GM12892 (cell line): ENCODE measurements around the gene IL17F.

ENCODE experiments used
- DNase-seq: peaks from one replicate; pipeline ENCODE4 v3.0.0; 2011; ENCODE audit not compliant: insufficient read length
- FAIRE-seq: peaks from 2 replicates; lab custom pipeline; 2011; peaks lifted over from hg19 to GRCh38; lab: Jason Lieb, UNC
- POLR2A ChIP-seq: IDR thresholded peaks from 2 replicates; pipeline ENCODE4 v1.6.1; 2011; ENCODE audit warnings: low read depth, low read length, control low read depth
- POLR2AphosphoS5 ChIP-seq: IDR thresholded peaks from 2 replicates; pipeline ENCODE4 v1.6.1; 2011; ENCODE audit warnings: low read depth, low read length, control low read depth
- TAF1 ChIP-seq: IDR thresholded peaks from 2 replicates; pipeline ENCODE4 v1.6.1; 2011; ENCODE audit warnings: low read depth, mild to moderate bottlenecking, control low read depth, low read length, borderline replicate concordance

Gene IL17F

DNA sequence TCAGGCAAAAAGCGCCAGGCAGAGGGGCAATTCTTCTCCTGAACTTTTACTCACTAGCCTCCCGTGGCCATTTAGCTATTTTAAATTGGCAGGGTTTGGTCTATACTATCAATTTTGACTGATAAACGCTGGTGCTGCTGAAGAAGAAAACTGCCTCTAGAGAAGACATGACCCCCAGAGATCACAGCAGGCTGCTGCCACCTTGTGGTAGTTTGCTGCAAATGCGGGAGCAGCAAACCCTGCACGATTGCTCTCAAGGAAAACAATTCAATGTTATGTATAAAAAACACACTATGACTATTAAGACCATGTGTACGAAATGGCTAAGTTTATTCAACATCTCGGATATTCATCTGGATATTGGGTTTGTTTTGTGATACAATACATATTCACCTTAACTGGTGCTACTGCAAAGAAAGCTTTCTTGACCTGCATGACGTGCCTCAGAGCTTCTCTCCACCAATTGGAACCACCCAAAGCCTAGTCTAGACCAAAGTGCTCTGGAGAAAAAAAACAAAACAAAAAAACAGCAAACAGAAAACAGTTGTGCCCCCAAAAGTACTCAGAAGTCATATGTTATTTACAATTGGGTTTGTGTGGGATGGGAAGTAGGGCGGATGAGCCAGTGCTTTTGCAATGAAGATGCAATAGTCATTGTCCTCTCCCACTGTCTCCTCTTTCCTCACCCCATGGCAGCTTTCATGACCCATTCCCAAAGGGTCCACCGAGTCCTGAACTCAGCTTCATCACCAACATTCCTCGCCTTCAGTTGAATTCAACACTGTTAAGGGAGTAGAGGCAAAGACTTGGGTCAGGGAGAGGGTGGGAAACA, 19.6 kb upstream of the IL17F start:
- DNase-seq, result peak; percentile 27
- peak; percentile 86 for FAIRE-seq
- TF ChIP-seq TAF1, result no peak
- TF ChIP-seq POLR2A, result no peak
- no peak for TF ChIP-seq POLR2AphosphoS5

DNA sequence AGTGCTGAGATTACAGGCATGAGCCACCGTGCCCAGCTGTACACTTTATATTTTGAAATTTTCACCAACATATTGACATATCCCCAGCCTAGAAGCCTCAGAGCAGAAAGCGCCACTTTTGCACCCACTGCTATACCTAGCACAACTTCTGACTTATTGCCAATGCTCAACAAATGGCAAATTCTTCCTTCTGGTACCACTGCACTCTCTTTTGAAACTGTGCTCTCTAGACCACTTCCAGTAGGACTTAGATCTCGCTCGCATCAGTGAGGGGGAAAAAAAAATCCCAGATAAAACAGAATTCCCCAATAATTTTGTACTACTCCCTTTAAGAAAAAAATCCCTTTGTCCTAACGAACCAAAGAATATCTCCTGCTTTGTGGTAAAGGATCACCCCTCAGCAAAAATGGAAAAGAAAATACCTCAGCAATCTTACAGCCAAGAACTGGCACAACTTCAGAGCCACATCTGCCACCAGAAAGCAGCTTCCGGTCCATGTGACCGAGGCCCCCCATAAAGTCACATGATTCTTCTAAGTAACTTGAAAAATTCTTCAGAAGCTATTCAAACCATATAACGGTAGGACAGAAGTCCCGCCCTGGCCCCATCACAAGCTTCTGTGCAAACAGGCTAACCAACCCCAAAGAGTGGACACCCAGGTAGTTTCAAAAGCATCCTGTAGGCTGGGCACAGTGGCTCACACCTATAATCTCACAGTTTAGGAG, 18.5 kb upstream of the IL17F start:
- no peak for DNase-seq
- TF ChIP-seq POLR2AphosphoS5, result no peak
- no peak for TF ChIP-seq TAF1
- TF ChIP-seq POLR2A, result no peak
- no peak for FAIRE-seq

DNA sequence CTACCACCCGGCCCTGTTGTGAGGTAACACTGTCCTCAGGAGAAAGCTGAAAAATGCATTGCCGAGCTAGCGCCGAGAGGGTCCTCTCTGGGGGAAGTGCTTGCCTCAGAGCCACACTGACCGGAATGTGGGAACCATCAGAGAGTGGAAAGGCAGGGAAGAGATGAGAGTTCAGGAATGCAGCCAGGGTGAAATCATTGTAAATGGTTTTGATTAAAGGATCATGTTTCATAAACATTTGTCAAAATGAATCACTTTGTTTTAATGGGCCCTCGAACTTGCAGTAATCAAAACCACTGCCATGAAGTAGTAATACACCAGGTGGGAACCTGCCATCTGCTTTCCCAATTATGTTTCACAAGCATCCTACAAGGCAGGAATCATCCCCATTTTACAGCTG, 16.9 kb upstream of the IL17F start:
- TF ChIP-seq POLR2A (no peak), POLR2AphosphoS5 (no peak), TAF1 (no peak)
- FAIRE-seq (no peak), DNase-seq (no peak)

- FAIRE-seq, result no peak
- no peak for TF ChIP-seq POLR2A
- TF ChIP-seq TAF1, result no peak
- peak; percentile 44; the same call in 1 of the 2 replicates for TF ChIP-seq POLR2AphosphoS5
- no peak for DNase-seq
Observed at GRCh38 chr6:52260634-52261033, 16.3 kb upstream of the IL17F start.

DNA sequence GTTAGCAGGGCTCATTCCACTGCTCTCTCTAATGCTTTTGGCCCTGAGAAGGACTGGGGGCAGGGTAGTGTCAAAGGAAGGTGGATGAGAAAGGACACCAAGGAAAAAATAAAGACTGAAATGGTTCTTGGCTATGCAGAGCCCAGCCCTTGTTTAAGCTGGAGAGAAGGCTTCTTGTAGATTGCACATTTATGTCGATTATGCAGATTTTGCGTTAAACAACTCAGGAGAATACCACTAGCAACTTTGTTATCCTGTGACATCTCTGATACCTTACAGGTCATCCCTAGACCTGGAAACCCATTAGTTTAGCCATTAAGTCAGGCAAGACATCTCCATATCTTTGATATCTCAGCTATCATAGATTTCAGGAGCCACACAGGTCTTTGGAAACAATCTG, 11.1 kb upstream of the IL17F start:
- no peak for DNase-seq

DNA sequence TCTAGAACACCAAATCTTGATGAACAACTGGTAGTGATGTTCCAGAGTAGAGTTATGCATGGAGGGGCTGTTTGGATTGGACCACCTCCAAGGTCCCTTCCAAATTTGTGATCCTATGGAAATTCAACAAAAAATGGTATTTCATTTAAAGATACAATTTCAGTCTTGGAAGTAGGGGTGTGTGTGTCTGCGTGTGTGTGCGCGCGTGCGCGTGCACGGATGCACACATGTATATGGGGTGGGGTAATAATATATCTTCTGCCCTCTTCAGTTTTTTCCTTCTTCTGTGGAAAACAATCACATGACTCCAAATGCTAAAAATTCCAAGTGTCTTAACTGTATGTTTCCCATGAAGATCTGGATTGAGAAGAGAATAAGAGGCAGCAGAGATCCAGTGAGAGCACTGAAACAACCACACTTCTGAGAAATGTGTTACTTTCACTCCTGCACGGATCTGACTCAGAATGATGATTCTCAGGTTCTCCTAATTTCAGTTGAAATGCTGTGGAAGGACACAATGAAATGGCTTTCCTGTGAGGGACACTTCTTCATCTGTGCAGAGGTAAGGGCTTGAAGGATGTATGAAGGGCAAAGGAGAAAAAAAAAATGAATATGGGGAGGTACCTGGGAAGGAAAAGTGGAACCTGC, 10.6 kb upstream of the IL17F start:
- DNase-seq (no peak), FAIRE-seq (peak; percentile 9)
- TF ChIP-seq TAF1 (no peak), POLR2A (no peak), POLR2AphosphoS5 (no peak)

More for the DNA sequence above, 11.1 kb upstream of the IL17F start:
- TF ChIP-seq POLR2AphosphoS5 (no peak), POLR2A (no peak), TAF1 (no peak)
- FAIRE-seq, result no peak

DNA sequence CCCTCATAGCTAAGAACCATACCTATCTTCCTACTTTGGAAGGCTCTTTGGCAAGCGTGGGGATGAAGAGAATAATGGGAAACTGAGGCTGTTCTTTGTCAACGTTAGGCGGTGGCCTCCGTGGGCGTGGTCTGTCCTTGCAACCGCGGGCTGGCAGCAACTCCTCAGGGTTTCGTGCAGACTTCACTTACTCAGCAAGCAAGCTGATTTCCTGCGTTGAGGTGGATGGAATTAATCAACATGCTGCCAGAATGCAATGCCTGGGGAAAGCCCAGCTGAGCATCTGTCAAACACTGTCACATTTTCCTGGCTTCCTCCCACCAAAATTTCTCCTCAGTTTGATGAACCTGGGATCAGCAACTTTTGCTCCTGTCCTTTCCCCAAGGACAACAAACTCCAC, 9.2 kb upstream of the IL17F start:
- TF ChIP-seq TAF1 (no peak), POLR2AphosphoS5 (no peak), POLR2A (no peak)
- FAIRE-seq (peak; percentile 33), DNase-seq (no peak)

- DNase-seq (no peak), FAIRE-seq (no peak)
- no peak for TF ChIP-seq POLR2AphosphoS5
- no peak for TF ChIP-seq TAF1
- no peak for TF ChIP-seq POLR2A
Observed at GRCh38 chr6:52251113-52251512, 6.8 kb upstream of the IL17F start.

DNA sequence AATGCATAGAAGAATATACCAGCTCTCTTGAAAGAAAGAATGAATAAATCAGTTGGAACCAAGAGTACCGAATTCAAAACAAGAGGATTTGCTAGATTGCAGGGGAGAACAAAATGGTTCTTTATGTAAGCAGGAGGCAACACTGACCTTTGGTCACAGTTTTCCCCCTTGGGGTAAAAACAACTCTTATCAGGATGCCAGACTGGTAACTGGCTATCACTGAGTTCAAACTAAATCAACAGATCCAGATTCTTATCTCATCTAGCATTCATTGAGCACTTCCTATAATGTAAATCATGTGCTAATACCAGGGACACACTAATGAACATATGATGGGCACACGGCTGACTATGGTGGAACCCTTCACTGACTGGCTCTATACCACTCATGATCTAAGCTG, 4.8 kb upstream of the IL17F start:
- FAIRE-seq, result no peak
- TF ChIP-seq POLR2AphosphoS5 (no peak), TAF1 (no peak), POLR2A (no peak)
- DNase-seq, result no peak

- DNase-seq (no peak), FAIRE-seq (no peak)
- no peak for TF ChIP-seq POLR2AphosphoS5
- TF ChIP-seq POLR2A, result no peak
- no peak for TF ChIP-seq TAF1
Observed at GRCh38 chr6:52245425-52245824, 1.1 kb upstream of the IL17F start.

- FAIRE-seq (no peak), DNase-seq (no peak)
- TF ChIP-seq TAF1 (no peak), POLR2AphosphoS5 (no peak), POLR2A (no peak)
Observed at GRCh38 chr6:52243282-52243893, 912 bp downstream of the IL17F start.
